IMR-90 (cell line): ENCODE results near the gene GH2. TPM values are rescaled to one million over a fixed set of nuclear protein-coding genes. Genes with fewer than 3 reads are reported as not detected.

Experiments used
- ATAC-seq: fragments of 200-7000 bp; cut with Tn5 transposase; 2 replicates; pipeline ENCODE4 v1.9.1; 2020; ENCODE audit warnings: low read depth, mild to moderate bottlenecking, moderate library complexity
- BruUV-seq: library from RNA; stranded (reverse); fragments of 400-500 nt; replicated peaks from 2 replicates; lab custom pipeline; 2021; lab: Mats Ljungman, UMichigan
- CTCF ChIA-PET: fragments of 300-600 bp; formaldehyde crosslinking; extraction: SDS; loops from one replicate; lab custom pipeline; 2021; ENCODE audit warnings: antibody characterized with exemption; lab: Yijun Ruan, JAX
- POLR2A ChIA-PET: fragments of 300-600 bp; sonication (Branson Sonifier 250); formaldehyde crosslinking; loops from one replicate; lab custom pipeline; 2022; ENCODE audit warnings: antibody characterized with exemption; ENCODE audit not compliant: unreplicated experiment; lab: Charles Lee
- DNase-seq: peaks from one replicate; pipeline ENCODE4 v3.0.0; 2013
- H2AFZ ChIP-seq: replicated peaks from 2 replicates; pipeline ENCODE3; 2013; ENCODE audit warnings: low read length, mild to moderate bottlenecking; ENCODE audit not compliant: poor library complexity
- H2AK5ac ChIP-seq: 2 replicates; pipeline ENCODE4 v1.6.1; 2013; ENCODE audit warnings: low read depth, low read length, inconsistent platforms
- H2AK9ac ChIP-seq: replicated peaks from 2 replicates; pipeline ENCODE3; 2013; ENCODE audit warnings: mild to moderate bottlenecking, low read depth, low read length, moderate library complexity; ENCODE audit not compliant: poor library complexity
- H2BK120ac ChIP-seq: 2 replicates; pipeline ENCODE4 v1.6.1; 2013; ENCODE audit warnings: low read depth, low read length, inconsistent platforms
- H2BK15ac ChIP-seq: 3 replicates; pipeline ENCODE4 v1.6.1; 2013; ENCODE audit warnings: low read depth, low read length, inconsistent platforms
- H2BK20ac ChIP-seq: 2 replicates; pipeline ENCODE4 v1.6.1; 2013; ENCODE audit warnings: low read depth, mild to moderate bottlenecking, inconsistent platforms, low read length, moderate library complexity
- H2BK5ac ChIP-seq: 2 replicates; pipeline ENCODE4 v1.6.1; 2013; ENCODE audit warnings: mild to moderate bottlenecking, low read depth, low read length, inconsistent platforms; ENCODE audit not compliant: poor library complexity, severe bottlenecking
- H3K14ac ChIP-seq: replicated peaks from 2 replicates; pipeline ENCODE4 v1.6.1; 2013; ENCODE audit warnings: low read depth, low read length, inconsistent platforms
- H3K18ac ChIP-seq: 2 replicates; pipeline ENCODE4 v1.6.1; 2013; ENCODE audit warnings: low read depth, low read length, control low read depth
- H3K23ac ChIP-seq: 2 replicates; pipeline ENCODE4 v1.6.1; 2013; ENCODE audit warnings: low read depth, low read length, inconsistent platforms
- H3K27ac ChIP-seq: 2 replicates; pipeline ENCODE4 v1.5.1; 2013; ENCODE audit warnings: mild to moderate bottlenecking, control low read depth, low read length; ENCODE audit not compliant: insufficient read depth
- H3K27me3 ChIP-seq: 2 replicates; pipeline ENCODE4 v1.6.1; 2013; ENCODE audit warnings: low read length; ENCODE audit not compliant: control insufficient read depth, insufficient read depth
- H3K36me3 ChIP-seq: 2 replicates; pipeline ENCODE4 v1.6.1; 2013; ENCODE audit warnings: low read length, mixed read lengths; ENCODE audit not compliant: control insufficient read depth, insufficient read depth
- H3K4ac ChIP-seq: 2 replicates; pipeline ENCODE4 v1.6.1; 2013; ENCODE audit warnings: low read depth, low read length, inconsistent platforms
- H3K4me1 ChIP-seq: 2 replicates; pipeline ENCODE4 v1.6.1; 2013; ENCODE audit warnings: low read length, mixed read lengths; ENCODE audit not compliant: control insufficient read depth, insufficient read depth
- H3K4me2 ChIP-seq: 2 replicates; pipeline ENCODE4 v1.6.1; 2013; ENCODE audit warnings: low read depth, mild to moderate bottlenecking, control low read depth, low read length, moderate library complexity
- H3K4me3 ChIP-seq: 2 replicates; pipeline ENCODE4 v1.5.1; 2013; ENCODE audit warnings: low read depth, mild to moderate bottlenecking, control low read depth, low read length, moderate library complexity; ENCODE audit not compliant: insufficient read depth
- H3K56ac ChIP-seq: 2 replicates; pipeline ENCODE4 v1.6.1; 2013; ENCODE audit warnings: low read length, inconsistent platforms; ENCODE audit not compliant: insufficient read depth; ENCODE audit errors: extremely low read depth
- H3K79me1 ChIP-seq, 2 experiments: 2 replicates each; pipeline ENCODE4 v1.6.1; 2013; ENCODE audit warnings: low read length in 2 of 2, inconsistent platforms in 1 of 2, low read depth in 1 of 2
- H3K9ac ChIP-seq: 2 replicates; pipeline ENCODE4 v1.6.1; 2013; ENCODE audit warnings: low read depth, low read length, control low read depth
- H3K9me1 ChIP-seq: 2 replicates; pipeline ENCODE4 v1.6.1; 2013; ENCODE audit warnings: low read length, inconsistent platforms; ENCODE audit not compliant: insufficient read depth
- H3K9me3 ChIP-seq: 2 replicates; pipeline ENCODE4 v1.6.1; 2013; ENCODE audit warnings: low read length; ENCODE audit not compliant: control insufficient read depth, insufficient read depth
- H4K20me1 ChIP-seq: 2 replicates; pipeline ENCODE4 v1.6.1; 2013; ENCODE audit warnings: low read length, inconsistent platforms; ENCODE audit not compliant: insufficient read depth
- H4K5ac ChIP-seq: 2 replicates; pipeline ENCODE4 v1.6.1; 2013; ENCODE audit warnings: mild to moderate bottlenecking, low read depth, low read length, control low read depth
- H4K8ac ChIP-seq, 2 experiments: 2 replicates each; pipeline ENCODE4 v1.6.1; 2013; ENCODE audit warnings: low read depth in 2 of 2, low read length in 2 of 2, control low read depth in 1 of 2, inconsistent platforms in 1 of 2
- H4K91ac ChIP-seq: 2 replicates; pipeline ENCODE4 v1.6.1; 2013; ENCODE audit warnings: low read depth, low read length, inconsistent platforms; ENCODE audit not compliant: insufficient read depth
- BHLHE40 ChIP-seq: fragments of 150-350 bp; IDR thresholded peaks from 2 replicates; pipeline ENCODE4 v1.6.1; 2016; ENCODE audit warnings: mild to moderate bottlenecking, low read depth, low read length
- CHD1 ChIP-seq: IDR thresholded peaks from 2 replicates; pipeline ENCODE4 v1.6.1; 2012; ENCODE audit warnings: low read depth, low read length, improper control_type of control experiment
- ELK1 ChIP-seq: fragments of 150-350 bp; IDR thresholded peaks from 2 replicates; pipeline ENCODE4 v1.6.1; 2016; ENCODE audit warnings: low read depth, mild to moderate bottlenecking, low read length, moderate library complexity, borderline replicate concordance
- FOS ChIP-seq: fragments of 150-350 bp; IDR thresholded peaks from 2 replicates; pipeline ENCODE4 v1.6.1; 2016; ENCODE audit warnings: low read depth, low read length
- MAZ ChIP-seq: IDR thresholded peaks from 2 replicates; pipeline ENCODE4 v1.6.1; 2012; ENCODE audit warnings: low read depth, mild to moderate bottlenecking, low read length, improper control_type of control experiment, moderate library complexity, borderline replicate concordance
- NFE2L2 ChIP-seq: fragments of 150-350 bp; IDR thresholded peaks from 2 replicates; pipeline ENCODE4 v1.6.1; 2016; ENCODE audit warnings: low read depth, mild to moderate bottlenecking, low read length
- RCOR1 ChIP-seq: IDR thresholded peaks from 2 replicates; pipeline ENCODE4 v1.6.1; 2012; ENCODE audit warnings: mild to moderate bottlenecking, low read length, improper control_type of control experiment; ENCODE audit not compliant: insufficient replicate concordance
- RFX5 ChIP-seq: IDR thresholded peaks from 2 replicates; pipeline ENCODE4 v1.8.0; 2012; ENCODE audit warnings: low read depth, mild to moderate bottlenecking, low read length, moderate library complexity
- USF2 ChIP-seq: fragments of 150-350 bp; IDR thresholded peaks from 2 replicates; pipeline ENCODE4 v1.6.1; 2017; ENCODE audit warnings: mild to moderate bottlenecking, antibody characterized with exemption, low read length, low read depth
- WGBS, 2 experiments: methylation state at CpG; one replicate each; pipeline versions ENCODE4 v1.1.5 to v1.1.7; 2013; ENCODE audit warnings: missing lambda C conversion rate in 2 of 2; ENCODE audit not compliant: insufficient read length in 1 of 2; ENCODE audit errors: extremely low coverage in 2 of 2; 5-methylcytosine and 5-hydroxymethylcytosine counted together
- dilution Hi-C: fragments of 300-500 bp; cut with HindIII; formaldehyde crosslinking; loops from one replicate; pipeline ENCODE4 v1.14.3; 2018; ENCODE audit warnings: low sequenced_read_pairs; ENCODE audit not compliant: unreplicated experiment
- in situ Hi-C: fragments of 300-500 bp; cut with MboI; formaldehyde crosslinking; loops from 3 replicates; pipeline ENCODE4 v1.14.3; 2019; ENCODE audit warnings: low sequenced_read_pairs, inconsistent platforms, mixed read lengths
- intact Hi-C: fragments of 100-400 bp; cut with micrococcal nuclease; formaldehyde crosslinking; loops from 2 replicates; pipeline ENCODE4 v1.10.0; 2022
- polyA plus RNA-seq, 3 experiments: library from polyadenylated mRNA; depleted of rRNA; stranded (reverse); fragments of >200 nt; gene quantifications; 2 replicates each; pipeline ENCODE4 v1.2.3, GENCODE V29; 2012; ENCODE audit warnings: low replicate concordance in 1 of 3
- total RNA-seq: library from RNA; depleted of rRNA; stranded (reverse); fragments of >200 nt; gene quantifications from 2 replicates; pipeline ENCODE4 v1.2.3, GENCODE V29; 2012

The GH2 gene
- total and polyA plus RNA-seq, 2 of the 4 experiments (the other 2 are of a cell fraction): not detected

GRCh38 chr17:63832455-63832854, 49.3 kb downstream of the GH2 start:
- H2BK5ac ChIP-seq: no peak overlapping the region
- DNase-seq: no peak
- ChIA-PET POLR2A (no interaction called here), CTCF (no interaction called here)
- no CpG with 5 or more reads among the region's 2 CpGs for WGBS, 2 experiments
- ATAC-seq: no peak
- H3K9ac ChIP-seq: no peak overlapping the region
- H3K27me3 ChIP-seq: no peaks in the 10 kb centered on the region
- no peak overlapping the region for H3K4me3 ChIP-seq
- H2BK15ac ChIP-seq: no peak overlapping the region
- intact Hi-C loops: no loop called here
- dilution Hi-C loops: no loop called here
- peaks cover 1% of the 10 kb centered on the region; the same call in 1 of the 2 replicates for H3K4me1 ChIP-seq
- H4K20me1 ChIP-seq: peaks cover 44% of the 10 kb centered on the region
- no TSS peak for BruUV-seq
- no peak overlapping the region for H3K27ac ChIP-seq
- no peak overlapping the region for H3K23ac ChIP-seq
- no peak overlapping the region for H3K14ac ChIP-seq
- H3K36me3 ChIP-seq: peaks cover 71% of the 10 kb centered on the region
- H3K9me1 ChIP-seq: no peaks in the 10 kb centered on the region
- no peak overlapping the region for H4K5ac ChIP-seq
- no peak overlapping the region for H2BK20ac ChIP-seq
- H3K56ac ChIP-seq: no peak overlapping the region
- H3K4ac ChIP-seq: no peak overlapping the region
- H2AK5ac ChIP-seq: no peak overlapping the region
- in situ Hi-C loops: no loop called here
- H2AFZ ChIP-seq: no peak overlapping the region
- H2AK9ac ChIP-seq: no peak overlapping the region
- no peak overlapping the region for H2BK120ac ChIP-seq
- no peak overlapping the region for H3K4me2 ChIP-seq
- no peak overlapping the region for H4K91ac ChIP-seq
- H3K79me1 ChIP-seq: peaks cover 30 to 78% of the 10 kb centered on the region in 2 experiments
- no peak overlapping the region for H3K18ac ChIP-seq
- no peak for TF ChIP-seq CHD1
- no peak for TF ChIP-seq RCOR1
- TF ChIP-seq ELK1: no peak
- no peak for TF ChIP-seq FOS
- TF ChIP-seq RFX5: no peak
- no peak for TF ChIP-seq USF2
- no peak for TF ChIP-seq NFE2L2
- no peak for TF ChIP-seq BHLHE40
- no peak for TF ChIP-seq MAZ
- no peak overlapping the region for H4K8ac ChIP-seq
- no peaks in the 10 kb centered on the region for H3K9me3 ChIP-seq
